Measurements from ENCODE around the gene PTPRE. TPM values are rescaled to one million over a fixed set of nuclear protein-coding genes. Genes with fewer than 3 reads are reported as not detected.

PTPRE gene
- total RNA-seq, 1 donor from 2014 or later, result 15.1 TPM

- no peak for ATAC-seq
- intact Hi-C loops (cut with micrococcal nuclease), result no loop called here
- DNase-seq, result no peak
Observed at GRCh38 chr10:128109707-128110106, 202.8 kb downstream of the PTPRE start.

- no peak for DNase-seq
- no peak for ATAC-seq
- intact Hi-C loops (cut with micrococcal nuclease), result no loop called here
Observed at GRCh38 chr10:128110339-128110738, 203.4 kb downstream of the PTPRE start.

- no peak for DNase-seq
- no peak for ATAC-seq
- intact Hi-C loops (cut with micrococcal nuclease), result no loop called here
Observed at GRCh38 chr10:128111696-128112095, 204.8 kb downstream of the PTPRE start.

- no peak for DNase-seq
- ATAC-seq, result no peak
- intact Hi-C loops (cut with micrococcal nuclease), result no loop called here
Observed at GRCh38 chr10:128113026-128113425, 206.1 kb downstream of the PTPRE start.

- no peak for ATAC-seq
- DNase-seq, result no peak
- intact Hi-C loops (cut with micrococcal nuclease), result no loop called here
Observed at GRCh38 chr10:128114901-128115300, 208.0 kb downstream of the PTPRE start.

- ATAC-seq (no peak), DNase-seq (no peak)
- intact Hi-C loops (cut with micrococcal nuclease), result no loop called here
Observed at GRCh38 chr10:128115356-128115755, 208.5 kb downstream of the PTPRE start.

DNA sequence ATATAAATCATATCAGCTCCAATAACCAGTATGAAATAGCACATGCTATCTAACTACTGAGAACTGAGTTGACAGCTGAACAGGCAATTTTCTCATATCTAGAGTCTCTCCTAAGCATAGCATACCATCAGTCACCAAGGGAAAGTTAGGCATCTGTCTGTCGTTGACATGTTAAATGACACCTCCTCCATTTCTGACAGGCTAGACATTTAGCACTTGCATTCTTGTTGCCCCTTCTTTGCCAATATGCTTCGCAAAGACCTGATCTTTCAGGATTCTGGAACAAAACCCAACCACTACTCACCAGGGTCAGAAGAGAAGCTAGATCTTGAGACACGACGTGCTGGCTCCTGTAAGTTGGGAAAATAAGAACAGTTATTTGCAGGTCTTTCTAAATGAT, 209.3 kb downstream of the PTPRE start:
- no peak for DNase-seq
- intact Hi-C loops (cut with micrococcal nuclease), result no loop called here
- no peak for ATAC-seq

DNA sequence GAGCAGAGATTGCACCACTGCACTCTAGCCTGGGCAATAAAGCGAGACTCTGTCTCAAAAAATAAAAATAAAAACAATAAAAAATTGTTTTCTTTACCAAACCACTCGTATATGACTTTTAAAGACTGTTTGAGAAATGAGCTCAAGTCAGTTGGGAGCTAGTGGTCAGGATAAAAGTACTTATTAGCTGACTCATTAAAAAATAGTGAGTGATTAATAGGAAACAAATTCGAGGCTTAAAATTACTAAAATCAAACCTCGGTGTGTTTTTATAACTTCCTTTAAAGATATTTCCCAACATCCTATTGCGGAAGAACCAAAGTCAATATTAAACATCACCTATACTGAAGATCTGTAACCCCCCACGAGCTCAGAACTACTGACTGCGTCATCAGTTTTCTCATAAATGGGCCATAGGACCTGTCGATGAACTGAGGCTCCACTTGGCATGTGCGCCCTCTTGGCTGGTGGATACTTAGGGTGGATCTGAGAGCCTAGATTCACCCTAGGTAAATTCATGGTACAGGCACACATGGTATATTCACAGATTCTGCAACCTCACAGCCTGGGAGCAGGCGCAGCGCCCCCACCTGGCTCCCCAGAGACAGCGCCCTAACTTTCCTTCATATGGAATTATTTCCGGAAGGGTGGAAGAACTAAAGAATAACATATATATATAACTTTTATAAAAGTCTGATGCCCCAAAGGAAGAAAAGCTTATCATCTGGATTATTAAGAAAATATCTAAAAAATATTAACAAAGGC, 210.1 kb downstream of the PTPRE start:
- intact Hi-C loops (cut with micrococcal nuclease), result no loop called here
- DNase-seq (no peak), ATAC-seq (no peak)

- intact Hi-C loops (cut with micrococcal nuclease), result no loop called here
- DNase-seq (no peak), ATAC-seq (no peak)
Observed at GRCh38 chr10:128121750-128122412, 215.0 kb downstream of the PTPRE start.

DNA sequence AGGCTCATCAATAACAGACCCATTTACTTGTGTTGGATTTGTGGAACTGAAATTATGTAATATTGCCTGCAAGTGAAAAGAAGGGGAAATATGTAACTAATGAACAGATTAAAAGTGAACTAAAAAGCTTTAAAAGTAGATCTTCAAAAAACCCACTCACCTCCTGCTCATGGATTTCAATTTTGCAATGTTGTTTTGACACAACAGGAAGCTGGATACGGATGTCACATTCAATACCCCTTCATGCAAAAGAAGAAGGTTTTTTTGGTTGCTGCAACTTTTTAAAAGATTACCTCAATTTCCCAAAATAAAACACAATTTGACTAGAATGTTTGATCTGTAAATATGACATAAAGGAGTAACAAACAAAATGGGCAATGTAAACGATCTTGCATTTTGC, 216.0 kb downstream of the PTPRE start:
- no peak for ATAC-seq
- no peak for DNase-seq
- intact Hi-C loops (cut with micrococcal nuclease), result no loop called here

DNA sequence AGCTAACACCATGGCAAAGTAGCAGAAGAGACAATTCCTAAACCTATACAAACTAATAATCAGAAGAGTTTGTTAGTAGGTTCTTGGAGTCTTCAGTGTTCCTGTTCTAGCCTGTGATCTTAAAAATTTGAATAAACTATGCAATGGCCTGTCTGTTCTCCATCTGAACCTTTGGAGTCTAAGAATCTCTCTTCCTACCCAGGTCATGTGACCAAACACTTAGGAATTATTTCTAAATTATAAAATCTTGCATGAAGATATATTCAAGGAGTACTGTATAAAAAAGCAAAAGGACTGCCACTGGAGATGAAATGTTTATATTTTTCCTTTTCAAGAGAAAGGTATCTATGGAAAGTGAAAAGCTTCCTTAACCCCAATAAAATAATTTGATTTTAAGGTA, 216.9 kb downstream of the PTPRE start:
- ATAC-seq, result no peak
- intact Hi-C loops (cut with micrococcal nuclease), result no loop called here
- DNase-seq, result no peak

DNA sequence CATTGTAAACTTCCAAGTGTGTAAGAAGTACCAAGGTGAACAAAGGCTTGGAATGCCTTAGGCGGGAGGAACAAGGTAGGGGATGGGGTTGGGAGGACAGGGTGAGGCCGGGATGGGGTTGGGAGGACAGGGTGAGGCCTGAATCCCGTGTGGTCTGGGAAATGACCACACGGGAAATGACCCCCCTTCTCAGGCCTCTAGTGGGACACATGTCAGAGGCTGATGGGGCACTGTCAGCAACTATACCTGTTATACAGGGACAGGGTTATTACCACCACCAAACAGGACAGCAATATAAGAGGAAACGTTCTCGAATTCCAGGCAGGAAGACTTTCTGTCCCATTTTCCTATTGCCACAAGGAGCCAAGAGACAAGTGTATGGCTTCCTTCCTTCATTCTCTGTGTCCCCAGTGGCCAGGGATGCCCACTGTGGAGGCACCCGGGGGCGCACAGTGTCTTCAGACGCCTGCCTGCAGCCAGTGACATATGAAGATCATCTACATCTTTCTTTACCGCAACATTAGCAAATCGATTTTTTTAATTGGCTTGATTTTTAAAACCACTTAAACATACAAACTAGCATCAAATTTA, 218.0 kb downstream of the PTPRE start:
- DNase-seq (no peak), ATAC-seq (no peak)
- intact Hi-C loops (cut with micrococcal nuclease), result no loop called here

DNA sequence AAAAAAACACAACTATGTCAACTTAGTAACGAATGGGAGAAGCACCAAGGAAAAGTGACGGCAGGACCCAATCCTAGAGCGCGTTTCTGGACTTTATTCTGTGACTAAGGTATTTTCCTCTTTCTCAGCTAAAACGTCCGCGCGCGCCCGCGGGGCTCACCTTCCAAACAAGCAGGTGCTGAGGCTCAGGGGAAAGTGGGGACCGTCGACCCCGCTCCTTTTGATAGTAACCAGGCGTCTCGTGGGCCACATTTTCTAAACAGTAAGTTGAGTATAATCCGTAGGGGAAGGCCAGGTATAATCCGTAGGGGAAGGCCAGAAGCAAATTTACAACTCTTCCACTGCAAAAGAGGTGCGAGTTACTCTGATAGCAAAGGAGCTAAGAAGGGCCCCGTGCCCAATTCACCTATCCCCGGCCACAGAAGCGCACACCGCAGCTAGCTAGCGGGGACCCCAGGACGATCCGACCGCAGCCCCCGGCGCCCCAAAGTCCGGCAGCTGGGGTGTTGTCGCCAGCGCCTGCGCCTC, 218.6 kb downstream of the PTPRE start:
- DNase-seq (no peak), ATAC-seq (no peak)
- intact Hi-C loops (cut with micrococcal nuclease), result no loop called here

DNA sequence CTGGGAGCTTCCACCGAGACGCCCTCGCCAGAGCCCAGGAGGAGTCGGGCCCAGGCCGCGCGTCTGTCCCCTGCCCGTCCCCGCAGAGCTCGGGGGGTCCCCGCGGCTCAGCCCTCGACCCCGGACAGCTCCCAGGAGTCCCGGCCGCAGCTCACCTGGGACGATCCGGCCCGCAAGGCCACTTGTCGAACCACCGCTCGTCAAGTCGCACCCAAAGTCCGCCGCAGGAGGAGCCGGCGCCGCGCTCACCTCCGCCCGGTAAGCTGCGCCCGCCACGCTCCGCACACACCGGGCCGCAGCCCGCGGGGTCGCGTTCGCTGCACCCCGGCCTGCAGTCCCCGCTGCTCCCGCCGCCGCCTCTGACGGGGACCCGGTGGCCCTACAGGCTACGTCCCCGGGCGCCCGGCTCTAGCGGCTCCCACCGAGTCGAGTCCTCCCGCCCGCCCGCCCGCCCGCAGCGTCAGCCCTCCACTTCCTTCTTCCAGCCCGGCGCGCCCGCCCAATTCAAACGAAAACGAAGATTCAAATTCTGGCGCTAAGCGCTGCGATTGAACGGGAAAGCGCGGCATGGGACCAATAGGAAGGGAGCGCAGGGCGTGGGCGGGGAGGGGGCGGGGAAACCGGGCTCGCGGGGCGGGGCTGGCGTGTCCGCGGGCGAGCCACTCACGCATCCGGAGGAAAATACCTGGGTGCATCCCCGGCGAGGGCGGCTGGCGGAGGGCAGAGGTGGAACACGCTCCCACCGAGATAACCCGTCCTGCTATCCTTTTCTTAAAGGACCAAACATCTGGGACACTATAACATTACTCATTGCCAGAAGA, 219.3 kb downstream of the PTPRE start, which contains the start of gene MKI67:
Gene MKI67 (minus strand): TSS at position 480 of the 821 bp plus-strand sequence. CDS start 756 bp downstream, outside the sequence.
- intact Hi-C loops (cut with micrococcal nuclease), result no loop called here
- ATAC-seq (peak; percentile 99), DNase-seq (peak; percentile 85)

- ATAC-seq (no peak), DNase-seq (no peak)
- intact Hi-C loops (cut with micrococcal nuclease), result no loop called here
Observed at GRCh38 chr10:128128582-128128981, 221.7 kb downstream of the PTPRE start.

DNA sequence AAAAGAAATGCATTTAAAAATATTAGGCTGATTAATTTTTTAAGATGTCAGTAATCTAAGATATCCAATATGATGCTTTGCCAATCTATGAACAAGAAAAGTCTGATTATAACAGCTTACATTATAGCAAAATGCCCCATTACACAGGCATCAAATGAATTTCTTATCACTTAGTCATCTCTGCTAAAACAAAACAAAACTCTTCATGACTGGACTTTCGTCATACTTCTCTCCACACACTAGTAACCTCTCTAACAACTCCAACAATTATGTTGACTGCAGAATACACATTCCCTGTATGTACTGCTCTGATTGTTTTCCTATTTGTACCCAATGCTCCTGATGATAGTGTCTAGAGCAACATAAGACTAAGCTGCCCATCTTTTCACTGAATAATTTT, 223.1 kb downstream of the PTPRE start:
- DNase-seq, result no peak
- ATAC-seq, result no peak

More for the DNA sequence above, 223.1 kb downstream of the PTPRE start:
- intact Hi-C loops (cut with micrococcal nuclease), result no loop called here
